NCI-H2107 treated with DMSO at 0.1 percent for 48 hours (cell line): ENCODE data around the gene MPC1.
A peak's percentile ranks its signal among the peaks of the same experiment; 100 is the strongest.
"Not testable (repeated sequence)": the region's sequence is repeated elsewhere in the genome, so short reads cannot be mapped to it uniquely, and the experiment has no call there.

Experiments used
- DNase-seq: peaks from one replicate; lab custom pipeline; 2025; ENCODE audit not compliant: unreplicated experiment; lab: John Stamatoyannopoulos, UW

The MPC1 gene

GRCh38 chr6:166382500-166382932 is 224 bp downstream of the MPC1 start:
- DNase-seq, result no peak

GRCh38 chr6:166381733-166382499 is 824 bp downstream of the MPC1 start:
- peak; percentile 51 for DNase-seq

DNA sequence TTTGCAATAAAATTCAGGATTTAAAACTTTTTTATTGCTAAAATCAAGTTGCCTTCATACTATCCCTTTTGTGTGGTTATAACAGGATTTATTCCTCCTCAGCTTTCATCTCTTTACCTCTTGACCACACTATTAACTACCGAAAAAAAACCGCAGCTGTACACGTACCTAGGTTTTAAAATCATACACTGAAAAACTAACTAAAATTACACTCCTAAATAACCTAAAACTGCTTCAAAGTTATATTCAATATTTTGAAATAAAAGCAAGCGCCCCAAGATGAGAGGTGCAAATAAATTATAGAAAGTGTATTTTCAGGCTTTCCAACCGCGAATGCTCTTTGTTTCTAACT is 1.4 kb downstream of the MPC1 start:
- no peak for DNase-seq

DNA sequence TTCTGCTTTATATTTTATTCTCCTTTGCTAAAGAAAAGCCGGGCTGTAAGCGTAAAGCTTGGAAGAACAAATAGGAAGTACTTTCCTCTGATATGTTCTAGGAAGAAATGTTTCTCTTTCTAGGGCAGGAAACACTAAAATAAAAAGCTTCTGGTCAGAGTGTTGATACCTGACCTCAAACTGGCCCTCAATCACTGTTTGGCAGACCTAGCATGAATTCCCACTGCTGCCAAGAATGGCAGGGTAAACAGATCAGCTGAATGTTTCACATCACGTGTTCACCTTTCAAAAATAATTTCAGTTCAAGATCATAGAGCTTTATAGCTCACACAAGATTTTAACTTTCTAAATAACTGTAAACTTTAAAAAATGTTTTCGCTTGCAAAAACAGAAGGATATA is 2.9 kb downstream of the MPC1 start:
- no peak for DNase-seq

GRCh38 chr6:166379103-166379586 is 3.6 kb downstream of the MPC1 start:
- DNase-seq, result no peak

- DNase-seq, result no peak
Observed at GRCh38 chr6:166377721-166378120, 5.0 kb downstream of the MPC1 start.

DNA sequence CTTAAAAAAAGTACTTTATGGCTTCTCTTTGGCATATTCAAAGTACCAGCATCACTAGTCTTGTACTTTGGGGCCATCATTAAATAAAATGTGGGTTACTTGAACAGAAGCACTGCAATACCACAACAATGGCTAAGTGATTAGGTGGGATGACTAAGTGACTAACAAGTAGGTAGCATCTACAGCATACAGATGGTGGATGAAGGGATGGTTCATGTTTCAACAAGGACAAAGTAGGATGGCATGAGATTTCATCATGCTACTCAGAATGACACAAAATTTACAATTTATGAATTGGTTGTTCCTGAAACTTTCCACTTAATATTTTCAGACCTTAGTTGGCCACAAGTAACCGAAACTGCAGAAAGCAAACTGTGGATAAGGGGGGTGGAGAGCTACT is 7.7 kb downstream of the MPC1 start:
- DNase-seq, result no peak

DNA sequence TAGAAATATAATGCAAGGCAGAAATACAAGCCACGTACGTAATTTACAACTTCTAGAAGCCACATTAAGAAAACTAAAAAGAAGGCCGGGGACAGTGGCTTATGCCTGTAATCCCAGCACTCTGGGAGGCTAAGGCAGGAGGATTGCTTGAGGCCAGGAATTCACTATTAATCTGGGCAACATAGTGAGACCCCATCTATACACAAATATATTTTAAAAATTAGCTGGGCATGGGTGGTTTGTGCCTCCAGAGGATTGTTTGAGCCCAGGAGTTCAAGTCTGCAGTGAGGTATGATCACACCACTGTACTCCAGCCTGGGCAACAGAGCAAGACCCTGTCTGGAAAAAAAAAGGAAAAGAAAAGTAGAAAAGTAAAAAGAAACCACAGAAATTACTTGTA is 12.3 kb downstream of the MPC1 start:
- DNase-seq, result no peak

DNA sequence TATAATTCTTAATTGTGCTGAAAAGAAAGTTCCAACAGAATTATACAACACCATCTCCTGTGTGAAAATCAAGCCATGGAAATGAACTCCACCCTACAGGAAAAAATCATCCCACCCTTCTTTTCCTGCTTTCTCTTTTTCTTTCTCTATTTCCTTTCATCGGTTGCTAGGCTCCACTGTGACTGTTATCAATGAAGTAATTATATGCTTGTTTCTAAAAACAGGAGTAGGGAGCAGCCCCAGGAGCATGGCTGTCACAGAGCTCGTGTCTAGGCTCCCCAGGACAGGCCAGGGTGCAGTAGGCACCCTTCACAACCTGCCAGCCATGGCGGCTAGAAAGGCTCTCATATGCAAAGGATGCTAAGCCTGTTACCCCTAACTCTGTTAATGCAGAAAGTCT is 13.0 kb downstream of the MPC1 start:
- DNase-seq, result no peak

GRCh38 chr6:166366921-166367320 is 15.8 kb downstream of the MPC1 start:
- DNase-seq, result no peak

DNA sequence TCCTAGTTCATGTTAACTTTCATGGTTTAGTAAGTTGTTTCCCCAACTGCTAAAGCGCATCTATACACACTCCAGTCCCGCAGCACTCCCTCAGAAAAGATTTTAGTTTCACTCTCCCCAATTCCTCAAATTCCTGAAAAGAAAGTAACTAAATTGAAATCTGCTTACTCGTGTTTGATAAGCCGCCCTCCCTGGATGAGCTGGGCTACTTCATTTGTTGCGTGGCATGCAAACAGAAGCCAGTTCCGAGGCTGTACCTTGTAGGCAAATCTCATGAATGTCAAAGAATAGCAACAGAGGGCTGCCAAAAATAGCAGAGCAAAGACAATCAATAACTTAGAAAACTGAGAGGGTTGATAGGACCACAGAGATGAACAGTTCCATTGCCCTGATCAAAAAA is 16.9 kb downstream of the MPC1 start:
- DNase-seq, result no peak

DNA sequence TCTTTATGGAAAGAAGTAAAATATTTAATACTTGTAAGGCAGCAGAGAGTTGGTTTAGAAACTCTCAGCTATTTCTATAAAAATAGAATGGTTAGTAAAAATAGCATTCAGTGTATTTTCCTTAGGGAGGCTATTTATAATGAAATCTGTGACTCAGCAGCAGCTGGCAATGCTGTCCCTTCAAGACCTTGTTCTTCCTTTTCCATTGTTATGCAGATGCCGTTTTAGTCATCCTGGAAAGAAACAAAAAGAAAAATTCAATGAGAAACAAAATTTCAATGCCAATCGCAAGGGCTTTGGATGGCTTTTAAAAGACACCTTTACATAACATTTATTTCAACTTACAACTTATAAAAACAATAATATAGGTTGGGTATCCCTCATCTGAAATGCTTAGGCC is 17.5 kb downstream of the MPC1 start:
- DNase-seq, result no peak

DNA sequence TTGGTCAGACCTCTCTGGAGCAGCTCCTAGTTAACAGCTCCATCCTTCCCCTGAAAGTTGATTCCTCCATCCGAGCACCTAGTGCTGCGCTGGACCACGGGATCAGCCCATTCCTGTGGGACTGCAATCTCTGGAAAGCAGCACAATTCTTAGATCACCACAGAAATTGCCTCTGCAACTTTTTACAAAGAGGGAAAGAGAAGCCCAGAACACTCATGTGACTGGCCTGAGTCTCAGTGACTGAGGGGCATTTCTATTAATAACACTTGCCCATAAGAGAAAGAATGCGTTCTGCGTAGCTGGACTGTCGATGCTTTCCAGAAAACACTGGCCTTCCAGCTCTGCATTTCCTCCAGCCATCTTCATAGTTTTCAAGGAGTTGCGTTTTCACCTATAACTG is 18.3 kb downstream of the MPC1 start:
- DNase-seq, result no peak

DNA sequence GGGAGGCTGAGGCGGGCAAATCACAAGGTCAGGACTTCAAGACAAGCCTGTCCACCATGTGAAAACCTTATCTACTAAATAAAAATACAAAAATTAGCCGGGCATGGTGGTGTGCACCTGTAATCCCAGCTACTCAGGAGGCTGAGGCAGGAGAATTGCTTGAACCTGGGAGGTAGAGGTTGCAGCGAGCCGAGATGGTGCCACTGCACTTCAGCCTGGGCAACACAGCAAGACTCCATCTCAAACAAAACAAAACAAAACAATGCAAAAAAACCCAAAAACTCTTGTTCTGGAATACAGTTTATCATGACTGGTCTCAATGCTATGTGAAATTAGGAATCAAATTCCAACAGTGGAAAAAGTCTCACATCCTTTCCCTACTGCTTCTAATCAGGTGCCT is 20.3 kb downstream of the MPC1 start:
- not testable (repeated sequence) for DNase-seq

DNA sequence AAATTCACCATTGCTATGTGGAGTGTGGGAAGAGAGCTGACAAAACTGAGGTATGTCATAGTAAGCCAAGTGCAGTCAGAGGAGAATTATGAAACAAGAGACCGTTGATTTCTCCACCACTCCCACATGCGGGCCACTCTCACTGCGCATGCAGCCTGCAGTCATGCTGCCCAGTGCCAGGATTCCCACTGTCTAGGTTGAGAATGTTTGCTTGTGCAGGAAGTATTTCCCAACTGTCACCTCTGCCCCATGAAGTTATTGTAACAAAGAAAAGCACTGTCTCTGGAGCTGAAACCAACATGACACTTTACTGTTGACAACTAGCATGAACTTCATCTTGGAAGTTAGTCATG is 21.7 kb downstream of the MPC1 start:
- DNase-seq, result no peak

- no peak for DNase-seq
Observed at GRCh38 chr6:166360243-166361076, 22.3 kb downstream of the MPC1 start.

- no peak for DNase-seq
Observed at GRCh38 chr6:166355552-166355951, 27.2 kb downstream of the MPC1 start.

GRCh38 chr6:166354965-166355364 is 27.8 kb downstream of the MPC1 start:
- no peak for DNase-seq

- no peak for DNase-seq
Observed at GRCh38 chr6:166354143-166354542, 28.6 kb downstream of the MPC1 start.

GRCh38 chr6:166353507-166353906 is 29.2 kb downstream of the MPC1 start:
- DNase-seq, result no peak

- DNase-seq, result no peak
Observed at GRCh38 chr6:166352923-166353322, 29.8 kb downstream of the MPC1 start.

GRCh38 chr6:166351715-166352285 is 30.9 kb downstream of the MPC1 start:
- DNase-seq, result peak; percentile 61
